Adipocyte (in vitro differentiated cells): ENCODE data around the gene TESK1.
"Not testable (repeated sequence)": the region's sequence is repeated elsewhere in the genome, so short reads cannot be mapped to it uniquely, and the experiment has no call there.

Source experiments
- DNase-seq: peaks from one replicate; pipeline ENCODE4 v3.0.0-alpha.2; 2015; ENCODE audit warnings: low read depth
- H3K27me3 ChIP-seq: replicated peaks from 2 replicates; pipeline ENCODE4 v1.7.0; 2013; ENCODE audit warnings: mild to moderate bottlenecking, low read length, moderate library complexity; ENCODE audit not compliant: control insufficient read depth, insufficient read depth
- H3K36me3 ChIP-seq: 2 replicates; pipeline ENCODE4 v1.7.0; 2013; ENCODE audit warnings: low read length, mild to moderate bottlenecking, moderate library complexity; ENCODE audit not compliant: control insufficient read depth, insufficient read depth, severe bottlenecking
- H3K4me1 ChIP-seq: 2 replicates; pipeline ENCODE4 v1.7.0; 2013; ENCODE audit warnings: mild to moderate bottlenecking, low read length, moderate library complexity; ENCODE audit not compliant: control insufficient read depth, insufficient read depth
- H3K4me3 ChIP-seq: 2 replicates; pipeline ENCODE4 v1.7.0; 2013; ENCODE audit warnings: mild to moderate bottlenecking, low read length, moderate library complexity
- H3K9ac ChIP-seq: 2 replicates; pipeline ENCODE4 v1.7.0; 2013; ENCODE audit warnings: mild to moderate bottlenecking, low read length, moderate library complexity
- H3K9me3 ChIP-seq: 2 replicates; pipeline ENCODE4 v1.7.0; 2013; ENCODE audit warnings: mild to moderate bottlenecking, low read length, moderate library complexity; ENCODE audit not compliant: control insufficient read depth

The TESK1 gene

DNA sequence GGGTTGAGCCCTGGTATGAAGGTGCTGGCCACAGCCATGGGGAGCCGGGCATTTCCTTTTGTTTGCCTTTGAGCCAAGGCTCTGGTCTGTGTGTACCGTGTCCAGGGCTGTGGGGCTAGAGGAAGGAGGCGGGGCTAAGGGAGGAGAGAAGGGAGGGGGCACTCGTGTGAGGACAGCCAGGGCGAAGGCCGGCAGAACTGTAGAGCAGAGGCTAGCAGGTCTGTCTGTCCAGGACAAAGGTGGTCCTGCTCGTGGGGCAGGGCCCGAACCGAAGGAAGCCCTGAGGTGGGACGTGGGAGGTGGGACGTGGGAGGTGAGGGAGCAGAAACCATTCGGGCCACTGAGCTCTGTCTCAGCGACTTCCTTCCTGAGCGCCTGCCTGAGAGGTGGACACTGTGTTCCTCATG lies 41.3 kb upstream of the TESK1 start:
- DNase-seq, result no peak
- no peaks in the 10 kb centered on the region for H3K9me3 ChIP-seq
- H3K27me3 ChIP-seq, result no peaks in the 10 kb centered on the region
- H3K9ac ChIP-seq, result peak overlapping the region; percentile 12
- peaks cover 36% of the 10 kb centered on the region for H3K4me1 ChIP-seq
- peaks cover 40% of the 10 kb centered on the region for H3K36me3 ChIP-seq
- H3K4me3 ChIP-seq, result no peak overlapping the region

DNA sequence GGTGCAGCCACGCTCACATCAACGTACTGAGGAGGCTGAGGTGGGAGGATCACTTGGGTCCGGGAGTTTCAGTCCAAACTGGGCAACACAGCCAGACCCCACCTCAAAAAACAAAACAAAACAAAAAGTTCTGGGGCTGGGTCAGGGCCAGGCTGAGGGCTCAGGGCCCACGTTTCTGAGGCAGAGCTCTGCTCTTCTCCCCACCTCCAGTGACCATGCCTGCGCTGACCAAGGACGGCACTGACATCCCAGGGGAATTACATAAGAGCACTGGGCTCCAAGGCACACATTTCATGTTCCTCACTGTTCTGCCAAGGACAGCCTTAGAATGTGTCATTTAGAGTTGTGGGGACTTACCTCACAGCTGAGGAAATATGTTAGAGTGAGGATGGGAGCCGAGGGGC lies 40.4 kb upstream of the TESK1 start:
- DNase-seq, result no peak
- Histone ChIP-seq H3K4me3 (no peak overlapping the region), H3K4me1 (peaks cover 36% of the 10 kb centered on the region), H3K9me3 (no peaks in the 10 kb centered on the region), H3K9ac (peak overlapping the region; percentile 24), H3K36me3 (peaks cover 33% of the 10 kb centered on the region), H3K27me3 (no peaks in the 10 kb centered on the region)

DNA sequence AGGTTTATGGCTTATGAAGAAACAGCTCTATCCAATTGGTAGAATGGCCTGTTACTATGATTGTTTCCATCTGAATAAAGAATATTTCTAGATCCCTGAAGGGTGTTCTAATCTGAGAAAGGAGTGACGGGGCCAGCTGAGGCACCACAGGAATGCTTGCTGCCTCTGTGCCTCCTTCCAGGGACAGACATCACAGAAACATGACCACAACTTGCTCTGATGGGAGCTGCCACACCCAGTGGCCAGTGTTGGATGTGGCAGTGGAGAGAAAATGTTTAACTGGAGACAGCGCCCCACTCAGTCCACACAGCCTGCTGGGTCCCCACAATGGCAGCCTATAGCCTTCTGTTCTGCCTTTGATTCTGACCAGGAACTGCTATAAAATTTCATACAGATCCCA lies 38.6 kb upstream of the TESK1 start:
- H3K4me1 ChIP-seq, result peaks cover 36% of the 10 kb centered on the region
- H3K4me3 ChIP-seq, result no peak overlapping the region
- no peaks in the 10 kb centered on the region for H3K9me3 ChIP-seq
- no peaks in the 10 kb centered on the region for H3K27me3 ChIP-seq
- DNase-seq, result peak; percentile 50
- peaks cover 17% of the 10 kb centered on the region for H3K36me3 ChIP-seq
- H3K9ac ChIP-seq, result no peak overlapping the region

DNA sequence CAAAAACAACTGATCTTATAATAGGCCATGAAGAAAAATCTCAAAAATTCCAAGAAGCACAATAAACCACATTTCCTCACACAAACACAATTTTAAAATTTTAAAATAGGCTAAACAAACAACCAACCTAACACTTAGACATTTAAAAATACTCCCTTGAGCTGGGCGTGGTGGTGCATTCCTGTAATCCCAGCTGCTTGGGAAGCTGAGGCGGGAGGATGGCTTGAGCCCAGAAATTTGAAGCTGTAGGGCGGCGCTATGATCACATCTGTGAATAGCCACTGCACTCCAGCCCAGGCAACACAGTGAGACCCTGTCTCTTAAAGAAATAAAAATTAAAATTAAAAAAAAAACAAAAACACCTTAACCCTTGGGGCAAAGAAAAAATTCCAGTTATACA lies 36.9 kb upstream of the TESK1 start:
- Histone ChIP-seq H3K9ac (no peak overlapping the region), H3K4me3 (no peak overlapping the region), H3K4me1 (peaks cover 31% of the 10 kb centered on the region), H3K36me3 (peaks cover 3% of the 10 kb centered on the region), H3K9me3 (no peaks in the 10 kb centered on the region), H3K27me3 (no peaks in the 10 kb centered on the region)
- DNase-seq, result no peak

DNA sequence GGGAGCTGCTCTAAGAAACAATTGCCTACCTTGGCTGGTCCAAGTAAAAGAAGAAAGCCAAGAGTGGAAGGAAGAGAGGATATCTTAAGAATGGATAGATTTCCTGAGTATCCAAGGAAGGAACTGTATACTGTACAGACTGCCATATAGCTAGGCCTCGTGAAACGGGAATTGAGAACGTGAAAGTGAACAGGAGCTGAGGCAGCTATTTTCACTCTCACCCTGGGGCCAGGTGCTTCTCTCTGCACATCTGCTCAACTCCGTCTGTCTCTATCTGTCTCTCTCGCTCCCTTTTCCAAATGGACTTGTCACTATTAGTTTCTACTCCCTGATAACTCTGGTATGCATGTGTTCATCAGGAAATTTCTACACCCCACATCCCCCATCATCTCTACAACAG lies 35.9 kb upstream of the TESK1 start:
- Histone ChIP-seq H3K36me3 (no peaks in the 10 kb centered on the region), H3K27me3 (no peaks in the 10 kb centered on the region), H3K9ac (no peak overlapping the region), H3K9me3 (no peaks in the 10 kb centered on the region), H3K4me1 (peaks cover 21% of the 10 kb centered on the region), H3K4me3 (no peak overlapping the region)
- DNase-seq, result no peak

DNA sequence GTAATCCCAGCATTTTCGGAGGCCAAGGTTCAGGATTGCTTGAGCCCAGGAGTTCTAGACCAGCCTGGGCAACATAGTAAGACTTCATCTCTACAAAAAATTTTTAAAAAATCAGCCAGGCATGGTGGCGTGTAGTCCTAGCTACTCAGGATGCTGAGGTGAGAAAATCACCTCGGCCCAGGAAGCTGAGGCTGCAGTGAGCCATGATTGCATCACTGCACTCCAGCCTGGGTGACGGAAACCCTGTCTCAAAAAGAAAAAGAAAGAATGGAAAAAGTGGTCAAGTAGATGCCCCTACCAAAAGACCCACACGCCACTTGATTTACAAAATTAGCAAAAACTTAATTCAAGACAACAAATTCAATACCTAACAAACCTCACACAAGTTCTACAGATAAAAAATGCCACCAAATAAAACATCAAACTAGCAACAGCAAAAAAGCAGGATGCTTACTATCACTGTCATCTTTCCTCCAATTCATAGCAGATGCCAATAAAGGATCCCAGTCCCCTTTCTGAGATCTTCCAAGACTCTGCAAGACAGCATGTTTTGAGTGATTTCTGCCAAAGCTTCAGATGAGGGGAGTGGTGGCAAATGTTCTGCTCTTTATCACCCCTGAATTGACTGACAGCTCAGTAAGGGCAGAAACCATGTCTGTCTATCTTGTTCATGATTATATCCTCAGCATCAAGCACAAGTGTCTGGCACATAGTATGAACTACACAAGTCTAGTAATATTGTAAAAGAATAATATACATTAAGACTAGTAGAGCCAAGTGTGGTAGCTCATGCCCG lies 34.2 kb upstream of the TESK1 start:
- Histone ChIP-seq H3K4me1 (peaks cover 6% of the 10 kb centered on the region), H3K9me3 (no peaks in the 10 kb centered on the region), H3K4me3 (no peak overlapping the region), H3K9ac (no peak overlapping the region), H3K36me3 (no peaks in the 10 kb centered on the region), H3K27me3 (no peaks in the 10 kb centered on the region)
- DNase-seq, result no peak

DNA sequence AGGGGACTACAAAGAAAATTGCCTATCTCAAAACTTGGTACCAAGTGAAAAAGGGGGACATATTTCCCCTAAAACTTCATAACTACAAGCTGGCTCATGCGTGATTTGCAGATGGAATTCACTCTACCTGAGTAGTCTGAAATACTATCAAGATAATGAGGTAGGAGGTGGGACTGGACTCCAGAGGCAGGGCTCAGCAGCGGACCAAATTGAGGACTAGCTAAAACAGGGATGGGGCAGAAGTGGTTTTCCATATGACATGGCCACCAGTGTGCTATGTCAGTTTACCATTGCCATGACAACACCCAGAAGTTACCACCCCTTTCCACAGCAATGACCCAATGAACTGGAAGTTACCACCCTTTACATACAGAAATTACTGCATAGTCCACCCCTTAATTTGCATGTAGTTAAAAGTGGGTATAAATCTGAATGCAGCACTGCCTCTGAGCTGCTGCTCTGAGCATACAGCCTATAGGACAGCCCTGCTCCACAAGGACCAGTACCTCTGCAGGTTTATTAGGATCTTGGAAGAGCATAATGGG lies 30.4 kb upstream of the TESK1 start:
- Histone ChIP-seq H3K4me3 (no peak overlapping the region), H3K9ac (no peak overlapping the region), H3K36me3 (no peaks in the 10 kb centered on the region), H3K4me1 (no peaks in the 10 kb centered on the region), H3K9me3 (peaks cover 3% of the 10 kb centered on the region), H3K27me3 (no peaks in the 10 kb centered on the region)
- no peak for DNase-seq

DNA sequence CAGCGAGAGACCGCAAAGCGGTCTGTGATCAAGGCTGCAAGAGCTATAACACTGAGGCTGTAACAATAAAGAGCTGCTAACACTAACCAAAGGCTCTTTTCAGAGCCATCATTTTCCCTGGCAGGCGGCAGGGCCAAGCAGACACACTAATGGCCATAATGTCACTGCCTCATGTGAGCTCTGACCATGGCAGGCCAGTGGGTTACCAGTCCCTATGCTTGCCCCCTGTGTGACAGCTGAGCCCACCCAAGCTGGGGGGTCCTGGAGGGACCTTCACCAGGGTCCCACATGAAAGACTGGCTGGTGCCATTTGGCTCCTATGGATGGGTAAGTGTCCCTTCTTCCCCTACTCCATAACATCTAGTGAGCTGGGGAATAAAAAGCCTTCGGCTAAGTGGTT lies 29.6 kb upstream of the TESK1 start:
- DNase-seq, result no peak
- Histone ChIP-seq H3K9ac (no peak overlapping the region), H3K27me3 (no peaks in the 10 kb centered on the region), H3K9me3 (peaks cover 9% of the 10 kb centered on the region), H3K4me3 (no peak overlapping the region), H3K4me1 (no peaks in the 10 kb centered on the region), H3K36me3 (no peaks in the 10 kb centered on the region)

DNA sequence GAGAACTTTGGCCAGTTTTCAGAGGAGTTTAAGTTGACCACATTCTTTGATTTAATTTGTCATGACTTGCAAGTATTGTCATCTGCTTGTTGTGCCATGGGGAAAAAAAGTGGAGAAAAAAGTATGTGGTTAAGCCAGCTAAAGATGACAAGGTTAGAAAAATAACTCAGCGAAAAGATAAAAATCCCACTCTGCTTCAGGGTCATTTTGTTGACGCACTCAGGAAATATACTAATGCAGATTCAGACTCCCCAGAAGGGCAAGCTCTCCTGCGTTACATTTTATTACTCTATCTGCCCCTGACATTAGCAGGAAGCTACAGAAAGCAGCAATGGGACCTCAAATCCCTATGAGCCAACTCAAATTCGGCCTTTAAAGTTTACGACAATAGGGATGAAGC lies 27.6 kb upstream of the TESK1 start:
- no peaks in the 10 kb centered on the region for H3K4me1 ChIP-seq
- no peaks in the 10 kb centered on the region for H3K36me3 ChIP-seq
- DNase-seq, result no peak
- H3K9me3 ChIP-seq, result peaks cover 9% of the 10 kb centered on the region
- H3K4me3 ChIP-seq, result no peak overlapping the region
- H3K27me3 ChIP-seq, result no peaks in the 10 kb centered on the region
- H3K9ac ChIP-seq, result no peak overlapping the region

DNA sequence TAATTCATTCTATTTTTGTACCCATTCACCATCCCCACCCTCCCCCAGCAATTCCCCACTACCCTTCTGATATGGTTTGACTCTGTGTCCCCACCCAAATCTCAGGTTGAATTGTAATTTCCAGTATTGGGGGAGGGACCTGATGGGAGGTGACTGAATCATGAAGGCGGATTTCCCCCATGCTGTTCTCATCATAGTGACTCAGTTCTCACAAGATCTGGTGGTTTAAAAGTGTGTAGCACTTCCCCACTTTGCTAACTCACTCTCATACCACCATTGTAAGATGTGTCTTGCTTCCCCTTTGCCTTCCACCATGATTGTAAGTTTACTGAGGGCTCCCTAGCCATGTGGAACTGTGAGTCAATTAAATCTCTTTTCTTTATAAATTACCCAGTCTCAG lies 25.9 kb upstream of the TESK1 start:
- no peaks in the 10 kb centered on the region for H3K27me3 ChIP-seq
- H3K36me3 ChIP-seq, result no peaks in the 10 kb centered on the region
- H3K4me3 ChIP-seq, result no peak overlapping the region
- peaks cover 9% of the 10 kb centered on the region for H3K9me3 ChIP-seq
- H3K9ac ChIP-seq, result no peak overlapping the region
- no peak for DNase-seq
- H3K4me1 ChIP-seq, result no peaks in the 10 kb centered on the region

DNA sequence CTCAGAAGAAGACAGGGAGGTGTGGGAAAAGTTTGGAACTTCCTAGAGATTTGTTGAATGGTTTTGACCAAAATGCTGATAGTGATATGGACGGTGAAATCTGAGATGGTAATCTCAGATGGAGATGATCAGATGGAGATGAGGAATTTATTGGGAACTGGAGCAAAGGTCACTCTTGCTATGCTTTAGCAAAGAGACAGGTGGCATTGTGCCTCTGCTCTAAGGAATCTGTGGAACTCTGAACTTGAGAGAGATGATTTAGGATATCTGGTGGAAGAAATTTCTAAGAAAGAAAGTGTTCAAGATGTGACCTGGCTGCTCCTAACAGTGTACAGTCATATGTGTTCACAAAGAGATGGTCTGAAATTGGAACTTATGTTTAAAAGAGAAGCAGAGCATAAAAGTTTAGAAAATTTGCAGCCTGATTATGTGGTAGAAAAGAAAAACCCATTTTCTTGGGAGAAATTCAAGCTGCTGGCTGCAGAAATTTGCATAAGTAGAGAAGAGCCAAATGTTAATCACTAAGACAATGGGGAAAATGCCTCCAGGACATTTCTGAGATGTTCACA lies 25.3 kb upstream of the TESK1 start:
- not testable (repeated sequence) for H3K4me3 ChIP-seq, H3K9me3 ChIP-seq, H3K27me3 ChIP-seq, H3K36me3 ChIP-seq, H3K9ac ChIP-seq, H3K4me1 ChIP-seq, DNase-seq
